HS-5 (cell line): ENCODE results near the gene REN.
A peak's percentile ranks its signal among the peaks of the same experiment; 100 is the strongest.

ENCODE experiments used
- DNase-seq: peaks from one replicate; pipeline ENCODE4 v3.0.0-alpha.2; 2012; ENCODE audit warnings: low read depth

REN gene

GRCh38 chr1:204131978-204132377, 34.2 kb downstream of the REN start:
- DNase-seq, result no peak

- DNase-seq, result peak; percentile 88
These were observed 34.9 kb downstream of the REN start for GRCh38 chr1:204130981-204131892.

DNA sequence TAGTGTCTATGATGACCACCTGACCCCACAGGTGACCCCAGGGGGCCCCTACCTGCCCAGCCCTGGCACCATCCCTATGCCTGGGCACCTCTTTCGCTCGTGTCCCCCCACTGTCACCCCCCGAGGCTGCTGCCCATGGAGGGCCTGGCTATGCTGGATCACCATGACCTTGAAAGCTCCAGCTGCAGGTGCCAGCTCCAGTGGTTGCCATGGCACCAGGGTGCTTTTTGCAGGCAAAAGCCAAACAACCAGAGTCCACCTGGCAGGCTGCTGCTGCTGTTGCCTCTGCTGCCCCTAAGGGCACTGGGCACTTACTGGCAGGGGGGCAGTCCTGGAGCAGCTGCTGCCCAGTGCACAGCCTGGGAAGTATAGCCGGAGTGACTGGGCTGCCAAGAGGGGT, 36.0 kb downstream of the REN start:
- DNase-seq, result no peak

- no peak for DNase-seq
These were observed 36.9 kb downstream of the REN start for GRCh38 chr1:204128964-204129896.

GRCh38 chr1:204128464-204128963, 37.6 kb downstream of the REN start:
- no peak for DNase-seq

DNA sequence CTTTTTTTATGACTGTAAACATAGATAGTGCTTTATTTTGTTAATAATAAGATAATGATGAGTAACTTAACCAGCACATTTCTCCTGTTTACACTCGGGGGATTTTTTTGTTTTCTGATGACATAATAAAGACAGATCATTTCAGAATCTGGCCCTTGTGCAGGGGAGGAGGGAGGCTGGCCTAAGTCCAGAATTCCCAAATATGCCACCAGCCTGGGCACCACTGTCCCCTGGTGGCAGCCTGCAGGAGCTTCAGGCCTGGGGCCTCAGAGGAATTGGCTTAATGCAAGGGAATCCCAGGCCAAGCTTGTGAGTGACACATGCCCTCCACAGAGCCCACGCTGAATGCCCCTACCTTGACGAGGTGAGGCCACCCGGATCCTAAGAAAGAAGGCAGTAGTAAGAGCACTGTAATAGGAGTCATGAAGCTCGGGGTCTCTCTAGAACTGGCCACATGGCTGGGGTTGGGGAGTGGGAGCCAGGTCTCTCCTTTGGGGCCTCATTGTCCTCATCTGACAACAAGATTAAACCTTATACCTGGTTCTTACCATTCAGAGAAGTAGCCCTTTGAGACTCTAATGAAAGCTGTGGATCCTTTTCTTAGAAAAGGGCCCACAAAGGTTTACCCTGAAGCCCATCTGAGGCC, 38.4 kb downstream of the REN start:
- peak; percentile 60 for DNase-seq

DNA sequence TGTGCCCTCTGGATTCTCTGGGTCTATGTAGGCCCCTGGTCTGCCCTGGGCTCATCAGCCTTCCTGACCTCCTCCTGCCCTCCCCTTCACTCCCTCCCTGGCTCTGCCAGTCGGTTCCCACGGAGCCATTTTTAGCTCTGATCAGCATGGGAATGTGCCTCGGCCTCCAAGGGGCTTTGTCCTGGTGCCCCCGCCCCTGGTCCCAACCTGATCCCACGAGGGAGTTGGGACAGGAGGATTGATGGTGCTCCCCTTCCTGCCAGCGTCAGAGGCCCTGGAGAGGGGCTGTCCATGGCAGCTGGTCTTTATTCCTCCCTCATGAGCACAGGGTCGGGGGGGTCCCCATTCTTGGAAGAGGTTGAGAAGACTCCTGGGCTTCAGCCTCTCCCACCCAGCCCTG, 39.2 kb downstream of the REN start:
- no peak for DNase-seq

DNA sequence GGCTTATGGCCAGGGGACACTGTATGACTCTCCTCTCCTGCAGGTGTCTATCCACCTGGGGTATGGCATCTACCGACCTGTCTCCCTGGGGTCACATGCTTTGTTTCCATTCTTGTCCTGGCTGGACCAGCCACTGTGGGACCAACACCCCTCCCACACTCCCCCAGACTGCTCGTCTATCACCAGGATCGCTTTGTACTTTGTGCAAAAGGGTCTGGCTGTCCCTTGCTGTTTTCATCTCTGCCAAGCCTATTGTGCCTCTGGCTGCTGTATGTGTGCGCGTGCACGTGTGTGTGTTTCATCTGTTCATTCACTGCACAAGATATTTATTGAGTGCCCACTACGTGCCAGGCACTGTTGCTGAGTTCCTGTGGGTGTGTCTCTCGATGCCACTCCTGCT, 39.8 kb downstream of the REN start:
- DNase-seq, result no peak

DNA sequence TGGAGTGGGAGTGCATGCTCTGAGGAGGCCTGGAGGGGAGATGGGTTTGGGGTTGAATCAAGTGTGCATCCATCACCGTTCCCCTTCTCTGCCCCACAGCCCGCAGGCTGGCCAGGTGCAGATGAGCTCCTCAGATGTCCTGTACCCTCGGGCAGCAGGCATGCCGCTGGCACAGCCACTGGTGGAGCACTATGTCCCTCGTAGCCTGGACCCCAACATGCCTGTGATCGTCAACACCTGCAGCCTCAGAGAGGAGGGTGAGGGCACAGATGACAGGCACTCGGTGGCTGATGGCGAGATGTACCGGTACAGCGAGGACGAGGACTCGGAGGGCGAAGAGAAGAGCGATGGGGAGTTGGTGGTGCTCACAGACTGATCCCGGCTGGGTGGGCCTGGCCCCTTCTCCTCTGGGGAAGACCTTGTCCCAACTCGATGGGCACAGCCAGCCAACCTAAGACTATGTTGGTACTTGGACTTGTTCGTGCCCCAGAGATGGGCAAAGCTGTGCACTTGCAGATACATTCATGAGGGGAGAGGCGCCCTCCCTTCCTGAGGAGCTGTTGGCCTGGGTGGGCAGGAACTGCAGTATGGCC, 40.3 kb downstream of the REN start:
- no peak for DNase-seq

DNA sequence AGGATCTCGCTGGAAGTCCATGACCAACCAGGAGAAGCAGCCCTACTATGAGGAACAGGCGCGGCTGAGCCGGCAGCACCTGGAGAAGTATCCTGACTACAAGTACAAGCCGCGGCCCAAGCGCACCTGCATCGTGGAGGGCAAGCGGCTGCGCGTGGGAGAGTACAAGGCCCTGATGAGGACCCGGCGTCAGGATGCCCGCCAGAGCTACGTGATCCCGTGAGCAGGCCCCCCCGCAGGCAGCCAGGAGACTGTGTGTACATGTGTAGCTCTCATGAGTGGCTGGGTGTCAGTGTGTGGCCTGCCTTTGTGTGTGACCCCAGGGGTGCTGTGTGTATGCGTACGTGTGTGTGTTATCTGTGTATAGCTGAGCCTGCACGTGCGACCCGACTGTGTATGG, 41.5 kb downstream of the REN start:
- no peak for DNase-seq

DNA sequence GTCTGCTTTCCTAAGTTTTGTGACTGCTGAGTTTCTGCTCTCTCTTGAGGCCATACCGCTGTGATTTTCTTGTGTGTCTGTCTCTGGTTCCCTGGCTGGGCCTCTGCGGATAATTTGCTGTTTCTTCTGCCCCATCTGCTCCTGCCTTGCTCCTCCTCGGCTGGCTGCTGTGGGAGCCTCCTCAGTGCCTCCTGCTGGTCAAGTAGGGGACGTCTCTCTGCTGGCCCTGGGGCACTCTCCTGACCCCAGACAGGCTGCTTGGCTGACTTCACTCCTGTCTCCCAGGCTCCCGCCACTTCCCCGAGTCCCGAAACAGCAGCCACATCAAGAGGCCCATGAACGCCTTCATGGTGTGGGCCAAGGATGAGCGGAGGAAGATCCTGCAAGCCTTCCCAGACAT, 42.8 kb downstream of the REN start:
- DNase-seq, result no peak

- no peak for DNase-seq
These were observed 44.1 kb downstream of the REN start for GRCh38 chr1:204121840-204122555.

DNA sequence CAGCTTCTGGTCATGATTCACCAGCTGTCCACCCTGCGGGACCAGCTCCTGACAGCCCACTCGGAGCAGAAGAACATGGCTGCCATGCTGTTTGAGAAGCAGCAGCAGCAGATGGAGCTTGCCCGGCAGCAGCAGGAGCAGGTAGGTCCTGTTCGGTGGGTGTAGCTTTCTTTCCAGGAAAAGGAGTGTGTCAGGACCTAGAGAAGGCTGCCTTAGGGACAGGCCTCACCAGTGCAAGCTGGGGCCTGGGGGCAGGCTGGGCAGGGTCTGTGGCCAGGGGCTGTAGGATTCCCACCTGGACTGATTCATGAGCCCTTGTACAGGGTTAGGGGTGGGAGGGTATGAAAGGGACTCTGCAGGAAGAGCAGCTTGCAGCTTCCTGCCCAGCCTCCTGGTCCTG, 49.6 kb downstream of the REN start:
- DNase-seq, result no peak

DNA sequence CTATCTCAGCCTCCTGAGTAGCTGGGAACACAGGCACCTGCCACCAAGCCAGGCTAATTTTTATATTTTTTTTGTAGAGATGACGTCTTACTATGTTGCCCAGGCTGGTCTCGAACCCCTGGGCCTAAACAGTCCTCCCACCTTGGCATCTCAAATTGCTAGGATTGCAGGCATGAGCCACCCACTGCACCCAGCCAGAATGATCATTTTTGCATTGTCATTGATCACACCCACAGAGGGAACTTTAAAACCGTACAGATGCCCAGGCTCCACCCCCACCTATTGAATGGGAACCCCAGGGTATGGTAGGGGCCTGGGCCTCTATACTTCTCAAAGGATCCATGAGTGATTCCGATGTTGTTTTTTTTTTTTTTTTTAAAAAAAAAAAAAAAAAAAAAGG, 51.0 kb downstream of the REN start:
- no peak for DNase-seq

DNA sequence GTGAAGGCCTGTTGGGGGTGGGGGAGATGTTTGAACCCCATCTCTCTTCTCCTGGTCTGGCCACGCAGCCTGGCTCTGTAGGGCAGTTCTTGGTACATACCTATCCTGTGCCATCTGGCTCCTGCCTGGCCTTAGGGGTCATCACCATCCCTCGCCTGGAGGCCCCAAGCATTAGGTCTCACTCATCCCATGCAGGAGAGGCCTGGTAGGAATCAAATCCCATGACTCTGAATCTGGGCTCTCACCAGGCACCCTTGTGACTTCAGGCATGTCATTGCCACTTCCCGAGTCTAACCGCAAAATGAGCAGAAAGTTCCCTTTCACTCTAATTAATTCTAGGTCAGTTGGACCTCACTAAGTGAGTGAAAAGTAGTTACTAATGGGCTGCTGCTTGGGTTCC, 51.5 kb downstream of the REN start:
- no peak for DNase-seq

GRCh38 chr1:204113896-204114295, 52.2 kb downstream of the REN start:
- no peak for DNase-seq

DNA sequence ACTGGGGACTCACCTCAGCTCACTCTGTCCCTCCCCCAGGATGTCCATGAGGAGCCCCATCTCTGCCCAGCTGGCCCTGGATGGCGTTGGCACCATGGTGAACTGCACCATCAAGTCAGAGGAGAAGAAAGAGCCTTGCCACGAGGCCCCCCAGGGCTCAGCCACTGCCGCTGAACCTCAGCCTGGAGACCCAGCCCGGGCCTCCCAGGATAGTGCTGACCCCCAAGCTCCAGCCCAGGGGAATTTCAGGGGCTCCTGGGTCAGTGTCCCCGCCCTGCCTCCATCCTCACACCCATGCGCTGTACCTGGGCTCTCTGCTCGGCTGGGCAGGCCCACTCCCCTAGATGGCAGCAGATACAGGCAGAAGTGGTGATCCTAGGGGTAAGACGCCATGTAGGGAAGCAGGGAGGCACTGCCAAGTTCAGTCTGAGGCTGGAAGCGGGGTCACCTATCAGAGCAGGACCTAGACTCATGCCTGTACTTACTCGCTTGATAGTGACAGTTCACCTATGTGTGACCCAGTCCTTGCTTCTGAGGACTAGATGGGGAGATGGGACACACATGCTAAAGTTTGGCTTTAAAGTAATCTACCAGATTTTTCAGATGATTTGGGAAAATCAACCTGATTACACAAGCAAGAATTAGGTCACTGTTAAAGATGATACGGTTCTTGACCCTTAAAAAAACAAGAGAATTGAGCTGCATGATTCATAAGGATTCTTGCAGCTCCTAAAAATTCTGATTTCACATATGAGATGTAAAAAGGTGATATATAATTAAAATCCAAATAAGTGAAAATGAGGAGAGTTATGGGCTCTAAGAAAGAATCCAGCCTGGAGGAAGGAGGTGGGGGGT, 53.0 kb downstream of the REN start:
- no peak for DNase-seq

GRCh38 chr1:204110894-204111633, 55.1 kb downstream of the REN start:
- DNase-seq, result no peak

- no peak for DNase-seq
These were observed 57.6 kb downstream of the REN start for GRCh38 chr1:204108312-204109141.
